Transverse colon (tissue), 4 donors: ENCODE data around the gene LRRIQ4.

Experiments used
- CTCF ChIP-seq, 5 experiments: fragments of 200-600 bp in 3 of 5; fragments of 450-650 bp in 2 of 5; sonication (generic) in 3 of 5; IDR thresholded peaks; 1 replicate in 2 of 5; 2 replicates in 3 of 5; pipeline ENCODE4 v1.5.1; 2016 to 2017; ENCODE audit warnings: antibody characterized with exemption in 5 of 5, inconsistent platforms in 3 of 5, mild to moderate bottlenecking in 2 of 5, moderate library complexity in 1 of 5
- EP300 ChIP-seq: sonication (generic); formaldehyde crosslinking; IDR thresholded peaks from one replicate; pipeline ENCODE4 v1.6.1; 2017; ENCODE audit warnings: antibody characterized with exemption, low read depth
- POLR2A ChIP-seq: fragments of 450-650 bp; IDR thresholded peaks from one replicate; pipeline ENCODE4 v1.6.1; 2016; ENCODE audit warnings: antibody characterized with exemption, mild to moderate bottlenecking, moderate library complexity
- POLR2AphosphoS5 ChIP-seq, 3 donors: sonication (generic); formaldehyde crosslinking; IDR thresholded peaks; one replicate each; pipeline ENCODE4 v1.6.1; 2016; ENCODE audit warnings: antibody characterized with exemption in 3 of 3

DNA sequence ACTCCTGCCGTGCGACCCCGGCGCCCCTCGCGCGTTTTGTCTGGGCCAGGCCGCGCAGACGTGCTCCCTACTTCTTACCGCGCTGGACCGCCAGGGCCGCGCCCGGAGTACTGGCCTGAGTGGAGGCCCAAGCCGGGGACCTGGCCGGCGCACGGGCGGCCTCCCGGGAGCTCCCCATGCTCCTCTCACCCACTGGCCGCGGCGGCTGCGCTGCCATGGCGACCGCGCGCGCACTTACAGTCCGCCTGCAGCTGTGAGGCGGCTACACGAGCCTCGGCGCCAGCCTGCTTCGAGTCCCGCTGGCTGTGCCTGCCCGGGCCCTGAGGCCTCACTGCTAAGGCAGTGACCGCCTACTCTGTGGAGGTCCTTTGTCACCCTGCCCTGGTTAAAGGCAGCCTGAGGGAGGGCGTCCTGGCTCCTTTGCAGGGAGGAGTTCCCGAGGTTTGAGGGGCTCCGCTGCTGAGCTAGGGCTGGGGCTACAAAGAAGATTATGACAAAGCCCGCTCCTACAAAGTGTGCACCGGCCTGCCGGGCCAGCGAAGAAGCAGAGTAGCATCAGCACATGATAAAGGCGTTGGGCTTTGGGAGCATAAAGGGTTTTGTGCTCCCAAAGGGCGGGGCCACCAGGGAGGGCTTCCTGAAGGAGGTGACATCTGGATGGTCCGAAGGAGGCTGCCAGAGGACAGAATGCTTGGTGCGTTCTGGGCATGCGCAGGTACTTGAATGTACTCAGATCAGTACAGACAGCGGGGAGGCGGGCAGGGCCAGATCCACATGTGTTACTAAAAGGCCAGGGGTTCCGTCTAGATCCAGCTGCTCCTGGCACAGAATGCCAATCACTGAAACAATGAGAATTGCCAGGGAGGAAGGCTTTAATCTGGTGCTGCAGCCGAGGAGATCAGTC lies at the start of gene LRRIQ4, which contains the start of gene LRRC34:
- TF ChIP-seq CTCF (IDR thresholded peaks at IDR 0.05) (no peak), POLR2A (no peak), EP300 (no peak), POLR2AphosphoS5 (IDR thresholded peaks at IDR 0.05) (no peak)
